Fibroblast of skin of abdomen (primary cell): Measurements from ENCODE around the gene TMEM100.
"Not testable (repeated sequence)": the region's sequence is repeated elsewhere in the genome, so short reads cannot be mapped to it uniquely, and the experiment has no call there.

Experiments
- DNase-seq: peaks from one replicate; pipeline ENCODE4 v3.0.0-alpha.2; 2013

The TMEM100 gene

DNA sequence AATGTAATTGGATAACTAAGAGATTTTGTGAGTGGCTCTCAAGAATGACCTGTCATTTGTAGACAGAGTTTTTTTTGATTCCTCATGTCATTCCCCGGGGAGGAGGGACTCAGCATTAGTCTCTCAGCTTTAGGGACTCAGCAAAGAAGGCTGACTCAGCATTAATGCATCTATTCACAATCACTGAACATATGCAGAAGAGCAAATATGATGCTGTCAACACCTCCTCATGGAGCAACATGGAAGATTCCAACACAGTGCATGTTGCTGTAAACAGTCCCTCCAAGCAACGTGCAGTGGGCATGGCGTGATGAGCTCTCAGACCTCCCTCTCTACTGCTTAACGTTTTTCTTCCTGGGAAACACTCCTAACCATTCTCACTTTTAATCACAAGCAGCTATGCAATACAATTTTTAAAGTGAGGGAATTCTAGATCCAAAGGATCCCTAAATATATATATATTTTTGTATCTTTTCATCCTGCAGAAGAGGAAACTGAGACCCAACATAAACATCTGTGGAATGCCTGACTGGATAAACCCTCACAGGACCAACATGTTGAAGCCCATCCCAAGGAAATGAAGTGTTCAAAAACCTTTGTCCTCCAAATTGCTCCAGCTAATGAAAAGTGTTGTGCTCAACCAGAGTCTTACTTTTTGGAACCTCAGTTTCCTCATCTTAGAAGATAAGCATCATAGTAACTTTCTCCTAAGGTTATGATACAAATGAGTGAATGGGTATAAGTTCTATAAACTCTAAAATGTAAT is 38.9 kb downstream of the TMEM100 start:
- no peak for DNase-seq

DNA sequence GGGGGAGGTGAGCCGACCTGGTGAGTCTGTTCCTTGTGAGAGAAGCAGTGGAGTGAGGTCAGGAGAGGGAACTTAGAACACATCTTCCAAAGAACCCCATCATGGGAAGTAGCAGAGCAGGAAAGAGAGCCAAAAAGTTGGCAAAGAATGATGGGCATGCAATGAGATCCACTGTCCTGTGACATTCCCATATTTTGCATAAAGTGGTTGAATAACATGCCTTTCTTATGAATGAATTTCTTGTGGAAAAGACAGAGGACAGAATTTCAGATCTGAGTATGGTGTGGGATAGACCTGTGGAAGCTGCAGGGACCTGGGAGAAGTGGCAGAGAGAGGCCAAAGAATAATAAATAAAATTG is 41.3 kb downstream of the TMEM100 start:
- peak; percentile 38 for DNase-seq

DNA sequence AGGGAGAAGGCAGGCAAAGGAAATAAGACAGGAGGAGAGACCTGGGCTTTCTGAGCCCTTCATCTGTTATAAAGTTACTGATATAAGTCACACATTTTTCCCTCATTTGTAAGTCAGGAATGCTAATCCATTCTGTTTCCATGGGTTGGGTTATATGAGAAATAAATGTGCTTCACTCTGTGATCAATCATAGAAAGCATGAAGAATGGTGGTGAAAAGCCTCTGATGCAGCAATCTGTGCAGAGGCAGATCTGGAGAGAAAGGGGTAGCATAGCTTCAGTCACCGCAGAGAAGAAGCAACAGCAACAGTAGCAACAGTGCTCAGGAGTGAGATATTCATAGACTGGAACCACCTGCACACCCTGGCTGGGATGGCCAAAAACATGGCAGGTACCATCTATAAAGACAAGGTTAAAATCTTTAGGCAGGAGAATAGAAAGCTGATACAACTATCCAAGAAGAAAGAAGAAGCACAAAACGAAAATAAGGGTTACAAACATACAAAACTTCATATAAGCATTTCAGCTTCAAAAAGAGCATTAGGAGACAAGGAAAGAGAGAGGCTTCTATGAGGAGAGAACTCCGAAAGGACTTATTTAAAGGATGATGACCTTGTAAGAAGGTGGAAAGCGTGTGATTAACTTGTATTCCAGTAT is 41.9 kb downstream of the TMEM100 start:
- DNase-seq, result peak; percentile 56

DNA sequence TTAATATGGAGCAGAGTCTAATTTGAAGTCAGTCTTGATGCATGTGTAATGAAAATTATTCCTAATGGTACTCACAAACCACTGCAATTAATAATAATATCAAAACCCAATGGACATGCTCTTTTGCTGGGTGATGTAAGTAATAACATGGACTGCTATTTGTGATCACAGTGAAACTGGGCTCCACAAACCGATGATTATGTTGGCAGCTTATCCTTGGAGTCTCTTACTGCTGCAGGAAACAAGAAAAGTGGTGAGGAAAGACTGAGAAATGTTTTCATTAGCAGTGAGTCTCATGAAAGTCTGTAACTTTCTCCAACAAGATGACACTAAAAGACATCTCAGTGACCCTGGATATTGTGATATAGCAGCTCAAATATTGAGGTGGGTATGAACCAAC is 45.2 kb downstream of the TMEM100 start:
- DNase-seq, result no peak

DNA sequence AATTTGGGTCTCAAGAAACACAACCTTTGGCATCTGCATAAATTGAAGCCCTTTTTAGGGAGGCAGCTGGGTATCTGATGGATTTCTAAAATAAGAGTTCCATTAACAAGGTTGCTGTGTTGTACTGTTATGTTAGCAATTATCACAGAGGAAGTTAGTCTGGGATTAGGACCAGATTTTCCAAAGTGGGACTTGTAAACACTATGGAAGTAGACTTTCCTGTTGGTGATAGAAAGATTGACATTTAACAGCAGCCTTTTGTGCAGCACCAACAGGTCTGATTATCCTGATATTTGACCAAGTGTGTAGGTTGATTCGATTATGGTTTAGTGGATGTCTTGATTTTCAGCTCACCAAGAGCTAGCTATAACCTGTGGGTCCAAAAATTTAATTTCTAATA is 46.4 kb downstream of the TMEM100 start:
- DNase-seq, result no peak

DNA sequence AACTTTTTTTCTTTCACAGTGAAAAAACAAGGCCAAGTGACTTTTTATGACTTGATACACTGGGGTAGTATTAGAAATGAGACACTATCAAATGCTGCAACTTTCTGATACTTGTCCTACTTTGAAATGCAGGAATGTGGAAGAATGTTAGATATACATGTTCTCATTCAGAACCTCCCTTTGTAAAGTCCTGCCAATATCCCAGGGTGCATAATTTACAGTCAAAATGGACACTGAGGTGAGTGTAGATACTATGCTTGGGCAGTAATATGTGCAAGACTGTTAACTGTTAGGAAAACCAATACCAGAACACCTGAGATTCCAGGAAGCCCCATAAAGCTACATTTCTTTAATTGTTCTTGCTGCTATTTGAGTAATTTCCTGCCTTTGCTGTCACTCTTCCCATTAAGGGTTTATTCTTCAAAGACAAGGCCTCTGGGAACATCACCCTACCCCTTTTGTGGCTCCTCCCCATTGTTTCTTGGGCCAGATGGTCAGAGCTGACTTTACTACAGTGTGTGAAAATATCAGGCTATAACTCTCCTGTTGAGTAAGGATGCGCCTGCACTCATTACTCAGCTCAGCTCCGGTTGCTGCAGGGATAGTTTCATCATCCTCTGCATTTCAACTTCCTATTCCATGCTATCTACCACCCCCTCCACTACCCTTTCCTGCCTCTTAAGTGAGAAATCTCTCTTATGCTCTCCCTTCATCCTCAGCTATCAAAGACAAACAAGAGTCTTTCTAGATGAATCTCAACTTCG is 48.7 kb downstream of the TMEM100 start:
- DNase-seq, result peak; percentile 71

DNA sequence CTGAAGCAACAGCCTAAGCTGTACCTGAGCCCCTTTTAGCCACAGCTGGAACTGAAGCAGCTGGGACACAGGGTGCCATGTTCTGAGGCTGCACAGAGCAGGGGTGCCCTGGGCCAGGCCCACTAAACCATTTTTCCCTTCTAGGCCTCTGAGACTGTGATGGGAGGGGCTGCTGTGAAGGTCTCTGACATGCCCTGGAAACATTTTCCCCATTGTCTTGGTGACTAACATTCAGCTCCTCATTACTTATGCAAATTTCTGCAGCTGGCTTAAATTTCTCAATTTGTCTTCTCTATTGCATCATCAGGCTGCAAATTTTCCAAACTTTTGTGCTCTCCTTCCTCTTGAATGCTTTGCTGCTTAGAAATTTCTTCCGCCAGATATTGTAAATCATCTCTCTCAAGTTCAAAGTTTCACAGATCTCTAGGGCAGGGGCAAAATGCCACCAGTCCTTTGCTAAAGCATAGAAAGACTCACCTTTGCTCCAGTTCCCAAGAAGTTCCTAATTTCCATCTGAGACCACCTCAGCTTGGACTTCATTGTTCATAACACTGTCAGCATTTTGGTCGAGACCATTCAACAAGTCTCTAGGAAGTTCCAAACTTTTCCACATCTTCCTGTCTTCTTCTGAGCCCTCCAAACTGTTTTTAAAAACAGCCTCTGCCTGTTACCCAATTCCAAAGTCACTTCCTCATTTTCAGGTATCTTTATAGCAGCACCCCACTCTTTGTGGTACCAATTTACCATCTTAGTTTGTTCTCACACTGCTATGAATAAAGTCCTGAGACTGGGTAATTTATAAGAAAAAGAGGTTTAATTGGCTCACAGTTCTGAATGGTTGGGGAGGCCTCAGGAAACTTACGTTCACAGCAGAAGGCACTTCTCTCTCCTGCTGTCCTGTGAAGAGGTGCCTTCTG is 49.8 kb downstream of the TMEM100 start:
- peak; percentile 78 for DNase-seq

DNA sequence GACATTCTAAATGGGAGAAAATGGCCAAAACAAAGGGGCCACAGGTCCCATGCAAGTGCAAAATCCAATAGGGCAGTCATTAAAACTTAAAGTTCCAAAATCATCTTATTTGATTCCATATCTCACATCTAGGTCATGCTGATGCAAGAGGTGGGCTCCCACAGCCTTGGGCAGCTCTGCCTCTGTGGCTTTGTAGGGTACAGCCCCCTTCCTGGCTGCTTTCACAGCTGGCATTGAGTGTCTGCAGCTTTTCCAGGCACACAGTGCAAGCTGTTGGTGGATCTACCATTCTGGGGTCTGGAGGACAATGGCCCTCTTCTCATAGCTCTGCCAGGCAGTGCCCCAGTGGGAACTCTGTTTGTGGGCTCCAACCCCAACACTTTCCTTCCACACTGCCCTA is 50.7 kb downstream of the TMEM100 start:
- DNase-seq, result not testable (repeated sequence)
